Cardiac muscle cell (in vitro differentiated cells and primary cell): ENCODE results near the gene ARSI. TPM values are rescaled to one million over a fixed set of nuclear protein-coding genes. Genes with fewer than 3 reads are reported as not detected.

Source experiments
- DNase-seq, 2 donors: peaks; one replicate each; pipeline versions ENCODE4 v3.0.0 to v3.0.0-alpha.2; 2010 to 2017; ENCODE audit warnings: low read depth in 1 of 2, low spot score in 1 of 2
- H3K27ac ChIP-seq: fragments of 200-600 bp; sonication (generic); 2 replicates; pipeline ENCODE4 v1.5.1; 2016
- H3K27me3 ChIP-seq: fragments of 200-600 bp; sonication (generic); 2 replicates; pipeline ENCODE4 v1.6.0; 2016; ENCODE audit warnings: control low read depth
- H3K36me3 ChIP-seq: fragments of 200-600 bp; sonication (generic); 2 replicates; pipeline ENCODE4 v1.5.1; 2016; ENCODE audit warnings: control low read depth
- H3K4me1 ChIP-seq: fragments of 200-600 bp; sonication (generic); 2 replicates; pipeline ENCODE4 v1.8.1; 2017; ENCODE audit warnings: low read depth, mild to moderate bottlenecking, mixed run types
- H3K4me3 ChIP-seq: fragments of 200-600 bp; sonication (generic); 2 replicates; pipeline ENCODE4 v1.5.1; 2016; ENCODE audit warnings: mild to moderate bottlenecking
- H3K9me3 ChIP-seq: fragments of 200-600 bp; sonication (generic); 2 replicates; pipeline ENCODE4 v1.5.1; 2017; ENCODE audit warnings: low read depth, mild to moderate bottlenecking, control low read depth
- CTCF ChIP-seq: IDR thresholded peaks from 2 replicates; pipeline ENCODE4 v1.5.1; 2012; ENCODE audit warnings: low read depth, mild to moderate bottlenecking, low read length
- polyA plus RNA-seq: library from polyadenylated mRNA; unstranded; fragments of >200 nt; fragmentation: Nextera tagmentation; extraction: Ambion mirVana; gene quantifications from 2 replicates; pipeline ENCODE4 v1.2.1, GENCODE V29; 2016
- total RNA-seq: library from RNA; depleted of rRNA; stranded (reverse); fragments of >200 nt; gene quantifications from 2 replicates; pipeline ENCODE4 v1.2.3, GENCODE V29; 2016

The ARSI gene
- total and polyA plus RNA-seq, 2 experiments from 2014 or later, result 2.1 to 3.3 TPM

- Histone ChIP-seq H3K4me1 (peaks cover 16% of the 10 kb centered on the region), H3K36me3 (no peaks in the 10 kb centered on the region), H3K9me3 (no peaks in the 10 kb centered on the region), H3K27me3 (no peaks in the 10 kb centered on the region), H3K4me3 (no peak overlapping the region), H3K27ac (no peak overlapping the region)
- DNase-seq, result no peak
- TF ChIP-seq CTCF, result no peak
Measured at GRCh38 chr5:150341331-150341730, 38.6 kb upstream of the ARSI start.

DNA sequence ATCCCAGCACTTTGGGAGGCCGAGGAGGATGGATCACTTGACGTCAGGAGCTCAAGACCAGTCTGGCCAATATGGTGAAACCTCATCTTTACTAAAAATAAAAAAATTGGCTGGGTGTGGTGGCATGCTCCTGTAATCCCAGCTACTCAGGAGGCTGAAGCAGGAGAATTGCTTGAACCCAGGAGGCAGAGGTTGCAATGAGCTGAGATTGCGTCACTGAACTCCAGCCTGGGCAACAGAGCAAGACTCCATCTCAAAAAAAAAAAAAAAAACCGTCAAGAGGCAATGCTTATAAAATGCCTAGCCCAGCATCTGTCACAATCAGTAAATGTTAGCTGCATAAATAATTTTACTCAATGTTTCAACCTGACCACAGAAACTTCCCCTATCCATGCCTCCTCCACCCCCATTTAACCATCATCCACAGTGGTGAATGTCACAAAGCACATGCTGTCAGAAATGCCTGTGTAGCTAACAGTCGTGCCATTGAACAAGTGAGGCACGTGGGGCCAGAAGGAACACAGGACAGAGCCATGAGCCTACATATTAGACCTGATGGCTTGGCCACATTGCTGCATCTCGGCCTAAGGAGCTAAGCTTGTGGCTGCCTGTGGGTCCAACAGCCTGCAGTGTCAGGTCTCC, 38.0 kb upstream of the ARSI start:
- Histone ChIP-seq H3K36me3 (no peaks in the 10 kb centered on the region), H3K9me3 (no peaks in the 10 kb centered on the region), H3K4me1 (peaks cover 16% of the 10 kb centered on the region), H3K27me3 (no peaks in the 10 kb centered on the region), H3K27ac (no peak overlapping the region), H3K4me3 (no peak overlapping the region)
- no peak for TF ChIP-seq CTCF
- DNase-seq, result no peak

DNA sequence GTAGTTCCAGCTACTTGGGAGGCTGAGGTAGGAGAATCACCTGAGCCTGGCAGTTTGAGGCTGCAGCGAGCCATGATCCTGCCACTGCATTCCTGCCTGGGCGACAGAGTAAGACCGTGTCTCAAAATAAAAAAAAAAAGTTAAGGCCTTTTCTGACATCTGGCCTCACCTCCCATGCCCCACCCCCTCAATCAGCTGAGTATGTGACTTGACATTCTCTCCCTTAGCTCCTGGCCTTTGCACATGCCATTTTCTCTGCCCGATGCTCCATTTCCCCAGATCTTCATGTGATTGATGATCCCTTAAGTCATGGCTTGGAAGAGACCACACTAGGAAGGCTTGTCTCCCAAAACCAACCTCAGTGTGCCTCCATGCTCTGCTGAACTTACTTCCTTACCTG, 37.1 kb upstream of the ARSI start:
- Histone ChIP-seq H3K27ac (no peak overlapping the region), H3K9me3 (no peaks in the 10 kb centered on the region)

DNA sequence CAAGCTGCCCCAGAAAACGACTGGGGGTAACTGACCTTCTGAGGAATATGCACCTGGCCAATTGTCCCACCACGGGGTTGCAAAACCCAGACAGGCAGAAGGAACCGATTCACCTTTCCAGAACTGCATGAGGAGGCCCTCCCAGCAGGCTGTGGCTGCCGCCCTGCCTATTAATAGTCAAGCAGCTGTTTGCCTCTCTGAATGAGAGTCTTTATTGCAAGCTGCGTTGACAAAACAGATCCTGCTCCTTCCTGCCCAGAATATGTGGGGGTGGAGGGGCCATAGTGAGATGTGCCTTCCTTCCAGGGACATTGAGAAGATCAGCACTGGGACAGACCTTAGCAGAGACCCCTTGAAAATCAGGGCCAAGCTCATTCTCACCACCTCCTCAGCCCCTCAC, 36.5 kb upstream of the ARSI start:
- Histone ChIP-seq H3K36me3 (no peaks in the 10 kb centered on the region), H3K27ac (peak overlapping the region; percentile 39), H3K4me3 (no peak overlapping the region), H3K4me1 (peaks cover 14% of the 10 kb centered on the region), H3K9me3 (no peaks in the 10 kb centered on the region), H3K27me3 (no peaks in the 10 kb centered on the region)
- TF ChIP-seq CTCF, result no peak
- DNase-seq, result peak in 1 of 2 donors; percentile 48

More for the DNA sequence above, 37.1 kb upstream of the ARSI start:
- no peaks in the 10 kb centered on the region for H3K36me3 ChIP-seq
- no peak for DNase-seq
- H3K4me3 ChIP-seq, result no peak overlapping the region
- H3K4me1 ChIP-seq, result peaks cover 16% of the 10 kb centered on the region
- H3K27me3 ChIP-seq, result no peaks in the 10 kb centered on the region
- TF ChIP-seq CTCF, result no peak

DNA sequence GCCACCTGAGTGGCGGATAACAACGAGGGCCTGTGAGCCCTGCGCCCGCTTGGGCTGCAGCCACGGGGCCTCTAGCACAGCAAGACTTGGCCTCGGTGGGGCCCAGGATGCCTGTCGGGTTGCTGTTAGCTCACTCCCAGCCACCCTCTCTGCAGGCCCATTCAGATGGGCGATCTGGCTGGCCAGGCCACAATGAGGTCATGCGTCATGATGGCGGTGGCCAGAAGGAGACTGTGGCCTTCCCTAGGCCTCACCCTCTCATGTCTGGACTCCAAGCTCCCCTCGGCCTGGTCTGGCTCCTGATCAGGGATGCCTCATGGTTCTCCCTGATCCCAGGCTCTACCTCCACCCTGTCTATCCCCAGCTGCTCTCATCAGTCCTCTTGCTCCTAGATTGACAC, 35.8 kb upstream of the ARSI start:
- no peak for TF ChIP-seq CTCF

More for the DNA sequence above, 35.8 kb upstream of the ARSI start:
- no peaks in the 10 kb centered on the region for H3K27me3 ChIP-seq
- no peaks in the 10 kb centered on the region for H3K9me3 ChIP-seq
- H3K4me3 ChIP-seq, result no peak overlapping the region
- peaks cover 13% of the 10 kb centered on the region for H3K4me1 ChIP-seq
- H3K27ac ChIP-seq, result no peak overlapping the region
- H3K36me3 ChIP-seq, result no peaks in the 10 kb centered on the region
- DNase-seq, result no peak
